ENCODE measurements around the gene ITGA1.

DNA sequence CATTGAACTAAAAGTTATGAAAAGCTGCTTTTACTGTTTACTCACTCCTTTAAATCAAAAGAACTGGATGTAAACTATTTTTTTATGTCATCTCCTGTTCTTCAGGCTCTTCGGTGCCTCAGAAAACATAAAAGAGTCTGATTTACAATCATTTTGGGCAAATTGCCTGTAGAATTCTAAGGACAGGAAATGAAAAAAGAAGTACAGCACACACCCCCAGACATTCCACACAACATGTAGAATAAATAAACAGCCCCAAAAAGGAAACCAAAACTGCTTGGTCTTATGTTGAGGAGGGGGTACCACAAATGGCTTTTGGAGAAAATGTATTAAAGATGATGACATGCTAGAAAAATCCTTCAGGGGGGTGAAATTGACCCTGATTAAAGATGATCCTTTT, 57.2 kb downstream of the ITGA1 start:
- TF ChIP-seq, protein P1, sequence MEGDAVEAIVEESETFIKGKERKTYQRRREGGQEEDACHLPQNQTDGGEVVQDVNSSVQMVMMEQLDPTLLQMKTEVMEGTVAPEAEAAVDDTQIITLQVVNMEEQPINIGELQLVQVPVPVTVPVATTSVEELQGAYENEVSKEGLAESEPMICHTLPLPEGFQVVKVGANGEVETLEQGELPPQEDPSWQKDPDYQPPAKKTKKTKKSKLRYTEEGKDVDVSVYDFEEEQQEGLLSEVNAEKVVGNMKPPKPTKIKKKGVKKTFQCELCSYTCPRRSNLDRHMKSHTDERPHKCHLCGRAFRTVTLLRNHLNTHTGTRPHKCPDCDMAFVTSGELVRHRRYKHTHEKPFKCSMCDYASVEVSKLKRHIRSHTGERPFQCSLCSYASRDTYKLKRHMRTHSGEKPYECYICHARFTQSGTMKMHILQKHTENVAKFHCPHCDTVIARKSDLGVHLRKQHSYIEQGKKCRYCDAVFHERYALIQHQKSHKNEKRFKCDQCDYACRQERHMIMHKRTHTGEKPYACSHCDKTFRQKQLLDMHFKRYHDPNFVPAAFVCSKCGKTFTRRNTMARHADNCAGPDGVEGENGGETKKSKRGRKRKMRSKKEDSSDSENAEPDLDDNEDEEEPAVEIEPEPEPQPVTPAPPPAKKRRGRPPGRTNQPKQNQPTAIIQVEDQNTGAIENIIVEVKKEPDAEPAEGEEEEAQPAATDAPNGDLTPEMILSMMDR (IDR thresholded peaks at IDR 0.05) = no peak
- TF ChIP-seq POLR2A (IDR thresholded peaks at IDR 0.05) = no peak

All from lower leg skin (tissue), 3 donors.